ENCODE measurements around the gene NKX2-1.

NKX2-1 gene

GRCh38 chr14:36518031-36518585 lies 1.9 kb downstream of the NKX2-1 start:
- no peak overlapping the region for H3K9ac ChIP-seq (ENCODE audit: low read depth, low read length, poor library complexity, severe bottlenecking)
- no peaks in the 10 kb centered on the region for H3F3A ChIP-seq (ENCODE audit: low read depth)
- H3K36me3 ChIP-seq (ENCODE audit: insufficient read depth, low read length): no peaks in the 10 kb centered on the region
- no peak overlapping the region for H2AFZ ChIP-seq (ENCODE audit: low read length)
- no peaks in the 10 kb centered on the region for H3K79me2 ChIP-seq (ENCODE audit: insufficient read depth, low read length)
- H3K9me3 ChIP-seq (ENCODE audit: insufficient read depth, low read depth, low read length): no peaks in the 10 kb centered on the region
- no peaks in the 10 kb centered on the region for H3K9me2 ChIP-seq (replicated peaks; ENCODE audit: low read depth, low read length)
- no peaks in the 10 kb centered on the region for H3K4me1 ChIP-seq (ENCODE audit: insufficient read depth, low read length, poor library complexity, severe bottlenecking)
- H4K20me1 ChIP-seq (ENCODE audit: insufficient read depth, low read length, poor library complexity, severe bottlenecking): no peaks in the 10 kb centered on the region
- H3K27me3 ChIP-seq (ENCODE audit: insufficient read depth, low read length, poor library complexity, severe bottlenecking): no peaks in the 10 kb centered on the region
- TF ChIP-seq EZH2phosphoT487 (IDR thresholded peaks at IDR 0.05; ENCODE audit: borderline replicate concordance): no peak
- TF ChIP-seq, protein P1, sequence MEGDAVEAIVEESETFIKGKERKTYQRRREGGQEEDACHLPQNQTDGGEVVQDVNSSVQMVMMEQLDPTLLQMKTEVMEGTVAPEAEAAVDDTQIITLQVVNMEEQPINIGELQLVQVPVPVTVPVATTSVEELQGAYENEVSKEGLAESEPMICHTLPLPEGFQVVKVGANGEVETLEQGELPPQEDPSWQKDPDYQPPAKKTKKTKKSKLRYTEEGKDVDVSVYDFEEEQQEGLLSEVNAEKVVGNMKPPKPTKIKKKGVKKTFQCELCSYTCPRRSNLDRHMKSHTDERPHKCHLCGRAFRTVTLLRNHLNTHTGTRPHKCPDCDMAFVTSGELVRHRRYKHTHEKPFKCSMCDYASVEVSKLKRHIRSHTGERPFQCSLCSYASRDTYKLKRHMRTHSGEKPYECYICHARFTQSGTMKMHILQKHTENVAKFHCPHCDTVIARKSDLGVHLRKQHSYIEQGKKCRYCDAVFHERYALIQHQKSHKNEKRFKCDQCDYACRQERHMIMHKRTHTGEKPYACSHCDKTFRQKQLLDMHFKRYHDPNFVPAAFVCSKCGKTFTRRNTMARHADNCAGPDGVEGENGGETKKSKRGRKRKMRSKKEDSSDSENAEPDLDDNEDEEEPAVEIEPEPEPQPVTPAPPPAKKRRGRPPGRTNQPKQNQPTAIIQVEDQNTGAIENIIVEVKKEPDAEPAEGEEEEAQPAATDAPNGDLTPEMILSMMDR (conservative IDR thresholded peaks at IDR 0.05; ENCODE audit: low read length): no peak
- H3K4me2 ChIP-seq (ENCODE audit: low read depth, low read length, poor library complexity, severe bottlenecking): no peak overlapping the region
- no peak overlapping the region for H3K4me3 ChIP-seq (ENCODE audit: low read length, poor library complexity, severe bottlenecking)

GRCh38 chr14:36517242-36518030 lies 2.6 kb downstream of the NKX2-1 start:
- Histone ChIP-seq H3K9ac (ENCODE audit: low read depth, low read length, poor library complexity, severe bottlenecking) (no peak overlapping the region), H3K4me1 (ENCODE audit: insufficient read depth, low read length, poor library complexity, severe bottlenecking) (no peaks in the 10 kb centered on the region), H3K4me3 (ENCODE audit: low read length, poor library complexity, severe bottlenecking) (no peak overlapping the region), H3K79me2 (ENCODE audit: insufficient read depth, low read length) (no peaks in the 10 kb centered on the region), H3K36me3 (ENCODE audit: insufficient read depth, low read length) (no peaks in the 10 kb centered on the region), H3K4me2 (ENCODE audit: low read depth, low read length, poor library complexity, severe bottlenecking) (no peak overlapping the region), H3K9me2 (replicated peaks; ENCODE audit: low read depth, low read length) (no peaks in the 10 kb centered on the region), H2AFZ (ENCODE audit: low read length) (no peak overlapping the region), H3K9me3 (ENCODE audit: insufficient read depth, low read depth, low read length) (no peaks in the 10 kb centered on the region), H3F3A (ENCODE audit: low read depth) (no peaks in the 10 kb centered on the region), H4K20me1 (ENCODE audit: insufficient read depth, low read length, poor library complexity, severe bottlenecking) (no peaks in the 10 kb centered on the region), H3K27me3 (ENCODE audit: insufficient read depth, low read length, poor library complexity, severe bottlenecking) (no peaks in the 10 kb centered on the region)
- no peak for TF ChIP-seq EZH2phosphoT487 (IDR thresholded peaks at IDR 0.05; ENCODE audit: borderline replicate concordance)
- TF ChIP-seq, protein P1 (conservative IDR thresholded peaks at IDR 0.05; ENCODE audit: low read length): no peak

GRCh38 chr14:36516719-36517241 lies 3.3 kb downstream of the NKX2-1 start:
- no peak for TF ChIP-seq EZH2phosphoT487 (IDR thresholded peaks at IDR 0.05; ENCODE audit: borderline replicate concordance)
- TF ChIP-seq, protein P1 (conservative IDR thresholded peaks at IDR 0.05; ENCODE audit: low read length): no peak
- Histone ChIP-seq H3K36me3 (ENCODE audit: insufficient read depth, low read length) (no peaks in the 10 kb centered on the region), H3K4me1 (ENCODE audit: insufficient read depth, low read length, poor library complexity, severe bottlenecking) (no peaks in the 10 kb centered on the region)

More at GRCh38 chr14:36516719-36517241, 3.3 kb downstream of the NKX2-1 start:
- Histone ChIP-seq H3K9me3 (ENCODE audit: insufficient read depth, low read depth, low read length) (no peaks in the 10 kb centered on the region), H3K9me2 (replicated peaks; ENCODE audit: low read depth, low read length) (no peaks in the 10 kb centered on the region), H3K9ac (ENCODE audit: low read depth, low read length, poor library complexity, severe bottlenecking) (no peak overlapping the region), H2AFZ (ENCODE audit: low read length) (no peak overlapping the region), H3K79me2 (ENCODE audit: insufficient read depth, low read length) (no peaks in the 10 kb centered on the region), H4K20me1 (ENCODE audit: insufficient read depth, low read length, poor library complexity, severe bottlenecking) (no peaks in the 10 kb centered on the region), H3K4me2 (ENCODE audit: low read depth, low read length, poor library complexity, severe bottlenecking) (no peak overlapping the region), H3K4me3 (ENCODE audit: low read length, poor library complexity, severe bottlenecking) (no peak overlapping the region), H3F3A (ENCODE audit: low read depth) (no peaks in the 10 kb centered on the region), H3K27me3 (ENCODE audit: insufficient read depth, low read length, poor library complexity, severe bottlenecking) (no peaks in the 10 kb centered on the region)

Measured in Loucy (cell line).